Measurements from ENCODE around the gene USP22.

USP22 gene

GRCh38 chr17:21019976-21020586 is 22.7 kb downstream of the USP22 start:
- peaks cover 76% of the 10 kb centered on the region for H3K36me3 ChIP-seq
- DNase-seq: peak; percentile 34
- no peak overlapping the region for H3K4me3 ChIP-seq (ENCODE audit: low read depth, low read length)
- H3K27me3 ChIP-seq: no peaks in the 10 kb centered on the region
- TF ChIP-seq CTCF (IDR thresholded peaks at IDR 0.05; ENCODE audit: low read depth, low read length): peak; percentile 36
- H3K4me1 ChIP-seq: no peaks in the 10 kb centered on the region
- no peaks in the 10 kb centered on the region for H3K9me3 ChIP-seq

- no peak for DNase-seq
- Histone ChIP-seq H3K9me3 (no peaks in the 10 kb centered on the region), H3K27me3 (no peaks in the 10 kb centered on the region), H3K4me1 (no peaks in the 10 kb centered on the region), H3K36me3 (peaks cover 70% of the 10 kb centered on the region), H3K4me3 (ENCODE audit: low read depth, low read length) (no peak overlapping the region)
- TF ChIP-seq CTCF (IDR thresholded peaks at IDR 0.05; ENCODE audit: low read depth, low read length): no peak
These were observed 23.9 kb downstream of the USP22 start for GRCh38 chr17:21018894-21019293.

GRCh38 chr17:21017861-21018260 is 24.9 kb downstream of the USP22 start:
- TF ChIP-seq CTCF (IDR thresholded peaks at IDR 0.05; ENCODE audit: low read depth, low read length): no peak

GRCh38 chr17:21017256-21017655 is 25.6 kb downstream of the USP22 start:
- no peaks in the 10 kb centered on the region for H3K27me3 ChIP-seq
- TF ChIP-seq CTCF (IDR thresholded peaks at IDR 0.05; ENCODE audit: low read depth, low read length): no peak
- no peak for DNase-seq
- H3K9me3 ChIP-seq: no peaks in the 10 kb centered on the region
- H3K4me1 ChIP-seq: no peaks in the 10 kb centered on the region
- peaks cover 79% of the 10 kb centered on the region for H3K36me3 ChIP-seq
- no peak overlapping the region for H3K4me3 ChIP-seq (ENCODE audit: low read depth, low read length)

More at GRCh38 chr17:21017861-21018260, 24.9 kb downstream of the USP22 start:
- Histone ChIP-seq H3K27me3 (no peaks in the 10 kb centered on the region), H3K4me3 (ENCODE audit: low read depth, low read length) (no peak overlapping the region), H3K9me3 (no peaks in the 10 kb centered on the region), H3K4me1 (no peaks in the 10 kb centered on the region), H3K36me3 (peaks cover 73% of the 10 kb centered on the region)
- DNase-seq: no peak

- Histone ChIP-seq H3K4me3 (ENCODE audit: low read depth, low read length) (no peak overlapping the region), H3K4me1 (no peaks in the 10 kb centered on the region), H3K9me3 (no peaks in the 10 kb centered on the region), H3K36me3 (peaks cover 83% of the 10 kb centered on the region), H3K27me3 (no peaks in the 10 kb centered on the region)
- DNase-seq: no peak
- TF ChIP-seq CTCF (IDR thresholded peaks at IDR 0.05; ENCODE audit: low read depth, low read length): no peak
These were observed 26.0 kb downstream of the USP22 start for GRCh38 chr17:21016826-21017225.

GRCh38 chr17:21015564-21015963 is 27.2 kb downstream of the USP22 start:
- peaks cover 82% of the 10 kb centered on the region for H3K36me3 ChIP-seq
- no peak for TF ChIP-seq CTCF (IDR thresholded peaks at IDR 0.05; ENCODE audit: low read depth, low read length)
- H3K4me1 ChIP-seq: no peaks in the 10 kb centered on the region
- DNase-seq: no peak
- no peaks in the 10 kb centered on the region for H3K27me3 ChIP-seq
- no peaks in the 10 kb centered on the region for H3K9me3 ChIP-seq
- no peak overlapping the region for H3K4me3 ChIP-seq (ENCODE audit: low read depth, low read length)

Measured in BE2C (cell line).